ENCODE results near the gene COL9A2.

Gene COL9A2

DNA sequence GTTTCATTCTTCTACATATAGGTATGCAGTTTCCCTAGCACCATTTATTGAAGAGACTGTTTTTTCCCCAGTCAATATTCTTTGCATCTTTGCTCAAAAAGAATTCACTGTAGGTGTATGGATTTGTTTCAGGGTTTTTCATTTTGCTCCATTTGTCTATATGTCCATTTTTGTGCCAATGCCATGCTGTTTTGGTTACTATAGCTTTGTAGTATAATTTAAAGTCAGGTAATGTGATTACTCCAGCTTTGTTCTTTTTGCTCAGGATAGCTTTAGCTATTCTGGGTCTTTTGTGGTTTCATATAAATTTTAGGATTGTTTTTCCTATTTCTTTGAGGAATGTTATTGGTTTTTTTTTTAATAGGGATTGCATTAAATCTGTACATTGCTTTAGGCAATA lies 40.5 kb upstream of the COL9A2 start:
- ATAC-seq (ENCODE audit: insufficient read depth, low read depth) (no peak), DNase-seq (no peak)
- no peaks in the 10 kb centered on the region for H4K20me1 ChIP-seq (ENCODE audit: insufficient read depth, low read length)
- H3K27me3 ChIP-seq (ENCODE audit: insufficient read depth, low read length, poor library complexity), result peaks cover 9% of the 10 kb centered on the region
- H2AFZ ChIP-seq (ENCODE audit: low read depth, low read length), result no peak overlapping the region
- H3K79me2 ChIP-seq (ENCODE audit: insufficient read depth, low read length), result no peaks in the 10 kb centered on the region
- no peak overlapping the region for H3K4me3 ChIP-seq (ENCODE audit: low read depth in 1 of 2, low read length in 2 of 2)
- no peak overlapping the region for H3K27ac ChIP-seq (ENCODE audit: low read length)
- H3K4me1 ChIP-seq (ENCODE audit: insufficient read depth, low read length), result no peaks in the 10 kb centered on the region
- H3K36me3 ChIP-seq (ENCODE audit: insufficient read depth, low read length), result no peaks in the 10 kb centered on the region
- H3K9me3 ChIP-seq (ENCODE audit: insufficient read depth, low read length, severe bottlenecking), result peaks cover 10% of the 10 kb centered on the region
- TF ChIP-seq, protein P1, sequence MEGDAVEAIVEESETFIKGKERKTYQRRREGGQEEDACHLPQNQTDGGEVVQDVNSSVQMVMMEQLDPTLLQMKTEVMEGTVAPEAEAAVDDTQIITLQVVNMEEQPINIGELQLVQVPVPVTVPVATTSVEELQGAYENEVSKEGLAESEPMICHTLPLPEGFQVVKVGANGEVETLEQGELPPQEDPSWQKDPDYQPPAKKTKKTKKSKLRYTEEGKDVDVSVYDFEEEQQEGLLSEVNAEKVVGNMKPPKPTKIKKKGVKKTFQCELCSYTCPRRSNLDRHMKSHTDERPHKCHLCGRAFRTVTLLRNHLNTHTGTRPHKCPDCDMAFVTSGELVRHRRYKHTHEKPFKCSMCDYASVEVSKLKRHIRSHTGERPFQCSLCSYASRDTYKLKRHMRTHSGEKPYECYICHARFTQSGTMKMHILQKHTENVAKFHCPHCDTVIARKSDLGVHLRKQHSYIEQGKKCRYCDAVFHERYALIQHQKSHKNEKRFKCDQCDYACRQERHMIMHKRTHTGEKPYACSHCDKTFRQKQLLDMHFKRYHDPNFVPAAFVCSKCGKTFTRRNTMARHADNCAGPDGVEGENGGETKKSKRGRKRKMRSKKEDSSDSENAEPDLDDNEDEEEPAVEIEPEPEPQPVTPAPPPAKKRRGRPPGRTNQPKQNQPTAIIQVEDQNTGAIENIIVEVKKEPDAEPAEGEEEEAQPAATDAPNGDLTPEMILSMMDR (IDR thresholded peaks at IDR 0.05; ENCODE audit: borderline replicate concordance, extremely low read depth, low read length, poor library complexity, severe bottlenecking), result no peak
- TF ChIP-seq EZH2 (IDR thresholded peaks at IDR 0.05; ENCODE audit: borderline replicate concordance, low read depth, low read length, severe bottlenecking), result no peak
- H3K4me2 ChIP-seq (ENCODE audit: insufficient read depth, low read length), result no peak overlapping the region
- H3K9ac ChIP-seq (ENCODE audit: low read depth, low read length), result no peak overlapping the region

DNA sequence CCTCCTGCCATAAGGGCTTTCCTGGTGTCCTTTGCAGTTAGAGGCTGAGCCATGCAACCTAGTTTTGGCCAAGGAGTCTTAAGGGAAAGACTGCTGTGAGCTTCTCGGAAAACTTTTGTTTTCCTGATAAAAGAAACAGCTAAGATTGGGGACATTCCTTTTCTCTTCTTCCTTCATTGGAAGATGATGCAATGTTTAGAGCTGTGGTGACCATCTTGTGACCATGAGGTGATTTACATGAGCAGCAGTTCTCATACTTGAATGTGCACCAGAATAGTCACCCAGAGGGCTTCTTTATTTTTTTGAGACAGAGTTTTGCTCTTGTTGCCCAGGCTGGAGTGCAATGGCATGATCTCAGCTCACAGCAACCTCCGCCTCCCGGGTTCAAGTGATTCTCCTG lies 36.0 kb upstream of the COL9A2 start:
- no peaks in the 10 kb centered on the region for H3K4me1 ChIP-seq (ENCODE audit: insufficient read depth, low read length)
- peaks cover 6% of the 10 kb centered on the region for H3K9me3 ChIP-seq (ENCODE audit: insufficient read depth, low read length, severe bottlenecking)
- no peak overlapping the region for H3K4me3 ChIP-seq (ENCODE audit: low read depth in 1 of 2, low read length in 2 of 2)
- DNase-seq (no peak), ATAC-seq (ENCODE audit: insufficient read depth, low read depth) (no peak)
- no peaks in the 10 kb centered on the region for H3K79me2 ChIP-seq (ENCODE audit: insufficient read depth, low read length)
- H3K9ac ChIP-seq (ENCODE audit: low read depth, low read length), result no peak overlapping the region
- TF ChIP-seq, protein P1 (IDR thresholded peaks at IDR 0.05; ENCODE audit: borderline replicate concordance, extremely low read depth, low read length, poor library complexity, severe bottlenecking), result no peak
- TF ChIP-seq EZH2 (IDR thresholded peaks at IDR 0.05; ENCODE audit: borderline replicate concordance, low read depth, low read length, severe bottlenecking), result no peak
- H4K20me1 ChIP-seq (ENCODE audit: insufficient read depth, low read length), result no peaks in the 10 kb centered on the region
- H3K27me3 ChIP-seq (ENCODE audit: insufficient read depth, low read length, poor library complexity), result peaks cover 9% of the 10 kb centered on the region
- H3K27ac ChIP-seq (ENCODE audit: low read length), result no peak overlapping the region
- H2AFZ ChIP-seq (ENCODE audit: low read depth, low read length), result no peak overlapping the region
- H3K4me2 ChIP-seq (ENCODE audit: insufficient read depth, low read length), result no peak overlapping the region
- no peaks in the 10 kb centered on the region for H3K36me3 ChIP-seq (ENCODE audit: insufficient read depth, low read length)

DNA sequence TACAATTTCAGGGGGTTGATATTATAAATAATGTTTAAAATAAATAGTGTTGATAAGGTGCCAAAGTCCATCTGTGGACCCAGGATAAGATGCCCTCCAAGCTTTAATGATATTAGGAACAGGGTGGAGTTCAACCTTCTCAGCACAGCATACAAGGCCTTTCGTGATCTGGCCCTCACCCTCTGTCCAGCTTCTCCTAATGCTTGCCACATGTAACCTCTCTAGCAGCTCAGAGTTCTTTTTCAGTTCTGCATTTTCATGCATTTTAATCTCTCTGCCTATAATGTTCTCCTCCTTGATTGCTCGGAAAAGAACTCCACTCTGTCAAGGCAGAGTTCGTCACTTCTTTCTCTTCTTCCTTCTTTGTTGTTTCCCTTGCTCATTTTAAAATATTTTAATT lies 35.0 kb upstream of the COL9A2 start:
- Histone ChIP-seq H3K4me1 (ENCODE audit: insufficient read depth, low read length) (no peaks in the 10 kb centered on the region), H3K36me3 (ENCODE audit: insufficient read depth, low read length) (no peaks in the 10 kb centered on the region), H3K9me3 (ENCODE audit: insufficient read depth, low read length, severe bottlenecking) (no peaks in the 10 kb centered on the region), H2AFZ (ENCODE audit: low read depth, low read length) (no peak overlapping the region), H4K20me1 (ENCODE audit: insufficient read depth, low read length) (no peaks in the 10 kb centered on the region), H3K27ac (ENCODE audit: low read length) (no peak overlapping the region), H3K4me3 (ENCODE audit: low read depth in 1 of 2, low read length in 2 of 2) (no peak overlapping the region), H3K27me3 (ENCODE audit: insufficient read depth, low read length, poor library complexity) (peaks cover 9% of the 10 kb centered on the region), H3K9ac (ENCODE audit: low read depth, low read length) (no peak overlapping the region), H3K79me2 (ENCODE audit: insufficient read depth, low read length) (no peaks in the 10 kb centered on the region), H3K4me2 (ENCODE audit: insufficient read depth, low read length) (no peak overlapping the region)
- DNase-seq, result no peak
- no peak for ATAC-seq (ENCODE audit: insufficient read depth, low read depth)
- TF ChIP-seq EZH2 (IDR thresholded peaks at IDR 0.05; ENCODE audit: borderline replicate concordance, low read depth, low read length, severe bottlenecking), result no peak
- TF ChIP-seq, protein P1 (IDR thresholded peaks at IDR 0.05; ENCODE audit: borderline replicate concordance, extremely low read depth, low read length, poor library complexity, severe bottlenecking), result no peak

DNA sequence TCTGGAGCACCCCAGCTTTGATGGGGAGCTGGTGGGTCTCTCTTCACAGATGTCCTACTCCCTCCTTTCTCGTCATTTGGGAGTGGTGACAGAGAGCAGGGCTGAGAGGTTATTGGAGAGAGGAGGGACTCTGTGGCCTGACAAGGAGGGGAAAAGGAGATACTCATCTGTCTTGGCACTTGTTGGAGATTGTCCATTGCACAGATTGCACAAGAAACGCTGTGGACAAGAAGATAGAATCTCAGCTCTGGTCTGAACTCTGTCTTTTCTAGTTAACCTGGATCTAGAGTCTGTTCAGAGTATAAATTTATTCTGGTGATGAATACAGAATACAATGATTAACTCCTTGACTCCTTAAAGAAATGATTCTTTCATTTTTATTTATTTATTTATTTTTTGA lies 34.0 kb upstream of the COL9A2 start:
- Histone ChIP-seq H4K20me1 (ENCODE audit: insufficient read depth, low read length) (no peaks in the 10 kb centered on the region), H3K4me2 (ENCODE audit: insufficient read depth, low read length) (no peak overlapping the region), H3K79me2 (ENCODE audit: insufficient read depth, low read length) (no peaks in the 10 kb centered on the region), H3K4me1 (ENCODE audit: insufficient read depth, low read length) (no peaks in the 10 kb centered on the region), H2AFZ (ENCODE audit: low read depth, low read length) (no peak overlapping the region), H3K27me3 (ENCODE audit: insufficient read depth, low read length, poor library complexity) (peaks cover 9% of the 10 kb centered on the region), H3K4me3 (ENCODE audit: low read depth in 1 of 2, low read length in 2 of 2) (no peak overlapping the region), H3K9ac (ENCODE audit: low read depth, low read length) (no peak overlapping the region), H3K27ac (ENCODE audit: low read length) (no peak overlapping the region), H3K36me3 (ENCODE audit: insufficient read depth, low read length) (no peaks in the 10 kb centered on the region), H3K9me3 (ENCODE audit: insufficient read depth, low read length, severe bottlenecking) (no peaks in the 10 kb centered on the region)
- no peak for ATAC-seq (ENCODE audit: insufficient read depth, low read depth)
- DNase-seq, result no peak
- TF ChIP-seq EZH2 (IDR thresholded peaks at IDR 0.05; ENCODE audit: borderline replicate concordance, low read depth, low read length, severe bottlenecking), result no peak
- TF ChIP-seq, protein P1 (IDR thresholded peaks at IDR 0.05; ENCODE audit: borderline replicate concordance, extremely low read depth, low read length, poor library complexity, severe bottlenecking), result no peak
